ENCODE measurements around the gene UGT1A4.

DNA sequence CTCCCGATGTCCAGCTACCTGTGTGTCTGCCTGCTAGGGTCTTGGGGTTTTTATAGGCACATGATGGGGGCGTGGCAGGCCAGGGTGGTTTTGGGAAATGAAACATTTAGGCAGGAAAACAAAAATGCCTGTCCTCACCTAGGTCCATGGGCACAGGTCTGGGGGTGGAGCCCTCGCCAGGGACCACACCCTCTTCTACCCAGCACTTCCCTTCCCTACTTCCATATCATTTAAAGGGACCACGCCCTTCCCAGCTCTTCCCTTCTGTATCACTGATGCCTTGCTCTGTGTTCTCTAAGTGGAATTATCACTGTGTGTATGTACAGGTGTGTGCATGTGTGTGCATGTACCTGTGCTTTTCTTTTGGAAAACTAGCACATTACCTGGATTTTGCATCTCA lies 47.9 kb downstream of the UGT1A4 start:
- TF ChIP-seq CTCF (IDR thresholded peaks at IDR 0.05) (no peak), POLR2A (IDR thresholded peaks at IDR 0.05) (no peak), POLR2AphosphoS5 (IDR thresholded peaks at IDR 0.05; ENCODE audit: insufficient read depth in 1 of 2, low read depth in 1 of 2) (no peak)

Measured in vagina (tissue), 2 donors.